Neural progenitor cell (in vitro differentiated cells): ENCODE measurements around the gene ST8SIA5. TPM values are rescaled to one million over a fixed set of nuclear protein-coding genes. Genes with fewer than 3 reads are reported as not detected.

Experiments used
- DNase-seq: peaks from one replicate; pipeline ENCODE4 v3.0.0-alpha.2; 2016; ENCODE audit warnings: low spot score
- H2AFZ ChIP-seq: fragments of 200-600 bp; sonication (generic); replicated peaks from 2 replicates; pipeline ENCODE4 v1.6.1; 2016; ENCODE audit warnings: antibody characterized with exemption
- H3F3A ChIP-seq: fragments of 200-600 bp; sonication (generic); 2 replicates; pipeline ENCODE4 v1.6.1; 2016; ENCODE audit warnings: antibody characterized with exemption, low read depth
- H3K27ac ChIP-seq: fragments of 200-600 bp; sonication (generic); 2 replicates; pipeline ENCODE4 v1.5.1; 2016; ENCODE audit warnings: mild to moderate bottlenecking
- H3K27me3 ChIP-seq: fragments of 200-600 bp; sonication (generic); 2 replicates; pipeline ENCODE4 v1.6.1; 2016; ENCODE audit warnings: mild to moderate bottlenecking, moderate library complexity
- H3K36me3 ChIP-seq: fragments of 200-600 bp; sonication (generic); 2 replicates; pipeline ENCODE4 v1.5.1; 2016
- H3K4me1 ChIP-seq: fragments of 200-600 bp; sonication (generic); 2 replicates; pipeline ENCODE4 v1.6.1; 2016; ENCODE audit warnings: mixed run types
- H3K4me2 ChIP-seq: fragments of 200-600 bp; sonication (generic); 2 replicates; pipeline ENCODE4 v1.6.1; 2016
- H3K4me3 ChIP-seq: fragments of 200-600 bp; sonication (generic); 2 replicates; pipeline ENCODE4 v1.5.1; 2016
- H3K79me2 ChIP-seq: fragments of 200-600 bp; sonication (generic); 2 replicates; pipeline ENCODE4 v1.6.1; 2016; ENCODE audit warnings: low read depth
- H3K9ac ChIP-seq: fragments of 200-600 bp; sonication (generic); 2 replicates; pipeline ENCODE4 v1.6.1; 2016
- H3K9me3 ChIP-seq: fragments of 200-600 bp; sonication (generic); 2 replicates; pipeline ENCODE4 v1.5.1; 2016; ENCODE audit warnings: low read depth
- H4K20me1 ChIP-seq: fragments of 200-600 bp; sonication (generic); 2 replicates; pipeline ENCODE4 v1.6.1; 2016; ENCODE audit warnings: low read depth
- H3K27ac Mint-ChIP-seq: 3 replicates; pipeline ENCODE4 v1.8.0; 2021; ENCODE audit warnings: mixed read lengths
- H3K27me3 Mint-ChIP-seq: 2 replicates; pipeline ENCODE4 v1.8.0; 2022; ENCODE audit warnings: low read depth, mild to moderate bottlenecking, inconsistent platforms, moderate library complexity, mixed read lengths; ENCODE audit not compliant: insufficient read depth
- H3K36me3 Mint-ChIP-seq: 3 replicates; pipeline ENCODE4 v1.8.0; 2021; ENCODE audit warnings: mixed read lengths
- H3K4me1 Mint-ChIP-seq: 3 replicates; pipeline ENCODE4 v1.8.0; 2021; ENCODE audit warnings: mixed read lengths
- H3K4me3 Mint-ChIP-seq: 3 replicates; pipeline ENCODE4 v1.8.0; 2021; ENCODE audit warnings: mild to moderate bottlenecking, moderate library complexity, mixed read lengths
- H3K9me3 Mint-ChIP-seq: 3 replicates; pipeline ENCODE4 v1.8.0; 2020; ENCODE audit warnings: mixed read lengths
- EZH2 ChIP-seq: fragments of 200-600 bp; sonication (generic); IDR thresholded peaks from 2 replicates; pipeline ENCODE4 v1.6.1; 2017; ENCODE audit warnings: antibody characterized with exemption, mild to moderate bottlenecking, moderate library complexity
- EZH2phosphoT487 ChIP-seq: fragments of 200-600 bp; sonication (generic); IDR thresholded peaks from 2 replicates; pipeline ENCODE4 v1.6.1; 2017; ENCODE audit warnings: antibody characterized with exemption
- total RNA-seq: library from RNA; depleted of rRNA; stranded (reverse); fragments of >200 nt; gene quantifications from 2 replicates; pipeline ENCODE4 v1.2.3, GENCODE V29; 2015; ENCODE audit warnings: low replicate concordance
- TF ChIP-seq, protein P1 (sequence below): fragments of 200-600 bp; sonication (generic); IDR thresholded peaks from 2 replicates; pipeline ENCODE4 v1.5.1; 2017; ENCODE audit warnings: antibody characterized with exemption, mild to moderate bottlenecking

Gene ST8SIA5
- total RNA-seq, 1 donor from 2014 or later: 0.04 TPM

DNA sequence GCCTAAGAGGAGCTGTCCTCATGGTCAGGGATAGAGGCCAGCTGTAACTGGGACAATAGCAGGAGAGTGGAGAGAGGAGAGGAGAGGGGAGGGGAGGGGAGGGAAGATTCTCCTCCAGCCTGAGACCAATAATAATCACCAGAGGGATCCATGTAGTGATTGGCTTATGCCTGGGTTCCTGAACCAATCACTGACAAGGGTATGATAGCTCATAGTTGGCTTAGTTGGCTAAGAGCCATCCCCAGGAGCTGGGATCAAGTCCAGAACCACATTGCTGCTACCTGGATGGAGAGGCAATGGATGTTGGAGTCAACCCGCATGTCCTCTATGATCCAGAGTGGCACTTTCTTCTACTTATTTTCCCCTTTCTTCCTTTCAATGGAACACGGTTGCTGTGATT is 7.7 kb upstream of the ST8SIA5 start:
- peaks cover 31% of the 10 kb centered on the region for H3K27me3 ChIP-seq
- H2AFZ ChIP-seq: no peak overlapping the region
- H3K79me2 ChIP-seq: no peaks in the 10 kb centered on the region
- H3K9me3 ChIP-seq: no peaks in the 10 kb centered on the region
- TF ChIP-seq, protein P1, sequence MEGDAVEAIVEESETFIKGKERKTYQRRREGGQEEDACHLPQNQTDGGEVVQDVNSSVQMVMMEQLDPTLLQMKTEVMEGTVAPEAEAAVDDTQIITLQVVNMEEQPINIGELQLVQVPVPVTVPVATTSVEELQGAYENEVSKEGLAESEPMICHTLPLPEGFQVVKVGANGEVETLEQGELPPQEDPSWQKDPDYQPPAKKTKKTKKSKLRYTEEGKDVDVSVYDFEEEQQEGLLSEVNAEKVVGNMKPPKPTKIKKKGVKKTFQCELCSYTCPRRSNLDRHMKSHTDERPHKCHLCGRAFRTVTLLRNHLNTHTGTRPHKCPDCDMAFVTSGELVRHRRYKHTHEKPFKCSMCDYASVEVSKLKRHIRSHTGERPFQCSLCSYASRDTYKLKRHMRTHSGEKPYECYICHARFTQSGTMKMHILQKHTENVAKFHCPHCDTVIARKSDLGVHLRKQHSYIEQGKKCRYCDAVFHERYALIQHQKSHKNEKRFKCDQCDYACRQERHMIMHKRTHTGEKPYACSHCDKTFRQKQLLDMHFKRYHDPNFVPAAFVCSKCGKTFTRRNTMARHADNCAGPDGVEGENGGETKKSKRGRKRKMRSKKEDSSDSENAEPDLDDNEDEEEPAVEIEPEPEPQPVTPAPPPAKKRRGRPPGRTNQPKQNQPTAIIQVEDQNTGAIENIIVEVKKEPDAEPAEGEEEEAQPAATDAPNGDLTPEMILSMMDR: no peak
- TF ChIP-seq EZH2 (no peak), EZH2phosphoT487 (no peak)
- no peaks in the 10 kb centered on the region for H3K4me1 Mint-ChIP-seq
- H3K27me3 Mint-ChIP-seq: peaks cover 2% of the 10 kb centered on the region
- H3K4me3 ChIP-seq: no peak overlapping the region
- no peaks in the 10 kb centered on the region for H3K4me1 ChIP-seq
- H3K9me3 Mint-ChIP-seq: no peaks in the 10 kb centered on the region
- no peak for DNase-seq
- no peaks in the 10 kb centered on the region for H3K36me3 ChIP-seq
- H4K20me1 ChIP-seq: no peaks in the 10 kb centered on the region
- H3K9ac ChIP-seq: no peak overlapping the region
- H3K27ac Mint-ChIP-seq: no peak overlapping the region
- no peak overlapping the region for H3K4me2 ChIP-seq
- no peaks in the 10 kb centered on the region for H3K36me3 Mint-ChIP-seq
- H3F3A ChIP-seq: no peaks in the 10 kb centered on the region
- no peak overlapping the region for H3K27ac ChIP-seq
- no peak overlapping the region for H3K4me3 Mint-ChIP-seq

DNA sequence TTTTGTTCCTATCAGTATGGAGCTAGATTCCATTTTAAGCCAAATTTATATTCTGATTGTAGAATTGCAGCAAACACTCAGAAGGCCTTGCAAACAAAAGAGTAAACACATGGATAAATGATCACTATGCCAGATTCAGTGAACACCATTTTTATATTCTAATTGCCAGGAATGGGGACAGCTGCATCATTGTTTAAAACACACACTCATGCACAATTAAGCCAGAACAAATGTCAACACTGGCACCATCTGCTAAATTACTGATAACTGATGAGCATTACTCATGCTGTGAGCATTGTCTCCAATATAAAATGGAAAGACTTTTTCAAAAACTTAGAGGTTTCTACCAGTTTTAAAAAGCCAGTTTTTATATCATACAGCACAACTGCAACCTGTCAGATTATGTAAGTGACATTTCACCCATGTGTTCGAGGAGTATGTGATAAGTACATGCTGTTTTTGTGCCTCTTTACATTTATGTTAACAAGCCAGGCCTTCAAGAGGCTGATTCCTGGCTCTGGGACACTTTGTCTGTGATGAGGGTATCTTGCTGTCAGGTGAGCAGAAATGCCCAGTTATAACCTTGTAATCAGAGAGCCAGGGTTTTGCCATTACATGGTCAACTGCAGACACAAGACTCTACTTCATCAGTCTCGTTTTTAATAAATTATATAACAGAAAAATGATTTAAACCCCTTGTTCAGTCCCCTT is 4.4 kb upstream of the ST8SIA5 start:
- no peaks in the 10 kb centered on the region for H3K79me2 ChIP-seq
- H3K27ac Mint-ChIP-seq: no peak overlapping the region
- H3K4me1 Mint-ChIP-seq: peaks cover 7% of the 10 kb centered on the region
- H3K27ac ChIP-seq: no peak overlapping the region
- H3K9me3 ChIP-seq: no peaks in the 10 kb centered on the region
- H3K27me3 ChIP-seq: peaks cover 65% of the 10 kb centered on the region
- H3K4me1 ChIP-seq: peaks cover 9% of the 10 kb centered on the region
- H3K36me3 Mint-ChIP-seq: no peaks in the 10 kb centered on the region
- H3K4me3 ChIP-seq: no peak overlapping the region
- no peak for DNase-seq
- H3K9ac ChIP-seq: no peak overlapping the region
- no peaks in the 10 kb centered on the region for H3K9me3 Mint-ChIP-seq
- no peak overlapping the region for H3K4me2 ChIP-seq
- peaks cover 18% of the 10 kb centered on the region for H4K20me1 ChIP-seq
- no peaks in the 10 kb centered on the region for H3K36me3 ChIP-seq
- H2AFZ ChIP-seq: no peak overlapping the region
- peaks cover 25% of the 10 kb centered on the region for H3K27me3 Mint-ChIP-seq
- H3F3A ChIP-seq: peaks cover 17% of the 10 kb centered on the region
- no peak overlapping the region for H3K4me3 Mint-ChIP-seq
- TF ChIP-seq EZH2: no peak
- TF ChIP-seq EZH2phosphoT487: no peak
- TF ChIP-seq, protein P1: no peak

DNA sequence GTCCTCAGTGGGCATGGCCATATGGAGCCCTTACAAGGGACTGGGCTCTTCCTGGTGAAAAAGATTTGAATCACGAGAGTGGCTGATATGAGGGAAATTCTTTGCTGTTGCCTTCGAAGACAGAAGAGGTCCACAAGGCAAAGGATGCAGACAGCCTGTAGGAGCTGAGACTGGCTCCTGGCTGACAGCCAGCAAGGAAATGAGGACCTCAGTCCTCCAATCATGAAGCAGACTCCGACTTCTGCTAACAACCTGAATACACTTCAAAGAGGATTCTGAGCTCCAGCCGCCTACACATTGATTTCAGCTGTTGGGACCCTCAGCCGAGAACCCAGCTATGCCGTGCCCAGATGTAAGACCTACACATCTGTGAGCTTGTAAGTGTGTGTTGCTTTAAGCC is 3.0 kb upstream of the ST8SIA5 start:
- peaks cover 15% of the 10 kb centered on the region for H3K4me1 Mint-ChIP-seq
- Histone ChIP-seq H3K27me3 (peaks cover 78% of the 10 kb centered on the region), H3K79me2 (no peaks in the 10 kb centered on the region), H3K27ac (no peak overlapping the region), H3K36me3 (no peaks in the 10 kb centered on the region), H3K4me3 (no peak overlapping the region), H3K4me2 (no peak overlapping the region), H3F3A (peaks cover 30% of the 10 kb centered on the region), H3K4me1 (peaks cover 9% of the 10 kb centered on the region), H2AFZ (no peak overlapping the region), H4K20me1 (peaks cover 30% of the 10 kb centered on the region), H3K9ac (no peak overlapping the region), H3K9me3 (no peaks in the 10 kb centered on the region)
- H3K36me3 Mint-ChIP-seq: no peaks in the 10 kb centered on the region
- H3K9me3 Mint-ChIP-seq: no peaks in the 10 kb centered on the region
- no peak overlapping the region for H3K27ac Mint-ChIP-seq
- no peak for TF ChIP-seq EZH2phosphoT487
- TF ChIP-seq, protein P1: no peak
- no peak for TF ChIP-seq EZH2
- H3K4me3 Mint-ChIP-seq: no peak overlapping the region
- peaks cover 33% of the 10 kb centered on the region for H3K27me3 Mint-ChIP-seq
- no peak for DNase-seq
